ENCODE measurements around the gene PRRT1B. TPM values are rescaled to one million over a fixed set of nuclear protein-coding genes. Genes with fewer than 3 reads are reported as not detected.

PRRT1B gene
- total and polyA plus RNA-seq, 2 donors (not counting 1 experiment from before 2014, with no cell fraction given): not detected

- peaks cover 8% of the 10 kb centered on the region for H3K79me2 ChIP-seq (ENCODE audit: control insufficient read depth, insufficient read depth, low read length)
- H3K27ac ChIP-seq (ENCODE audit: low read length in 2 of 2): peak overlapping the region in 1 of 2 donors; percentile 64
- ChIA-PET POLR2A (interaction anchor here (0.6 kb wide), 1 partner anchor 157 kb away, joined by 4 read pairs; no protein-coding TSS in a partner anchor), CTCF (no interaction called here)
- H3K9me3 ChIP-seq (ENCODE audit: control extremely low read depth in 1 of 3, control insufficient read depth in 2 of 3, insufficient read depth in 1 of 3, low read length in 2 of 3): no peaks in the 10 kb centered on the region
- H3K4me1 Mint-ChIP-seq: peaks cover 15% of the 10 kb centered on the region
- H3K27me3 Mint-ChIP-seq: no peaks in the 10 kb centered on the region
- H3K9me3 Mint-ChIP-seq (ENCODE audit: insufficient read depth): no peaks in the 10 kb centered on the region
- peak overlapping the region; percentile 67 for H3K27ac Mint-ChIP-seq
- H3K36me3 ChIP-seq (replicated peaks in 1 of 2; ENCODE audit: control extremely low read depth in 1 of 2, control insufficient read depth in 1 of 2, extremely low read depth in 1 of 2, insufficient read depth in 2 of 2, low read length in 1 of 2): peaks cover 0 to 37% of the 10 kb centered on the region in 2 experiments
- peak overlapping the region; percentile 79 for H3K4me3 Mint-ChIP-seq
- H3K9ac ChIP-seq (ENCODE audit: low read length): peak overlapping the region; percentile 87
- DNase-seq: no peak
- no peak for TF ChIP-seq EZH2 (IDR thresholded peaks at IDR 0.05; ENCODE audit: borderline replicate concordance, insufficient read depth, low read depth, low read length, poor library complexity, severe bottlenecking)
- no peak for TF ChIP-seq CTCF (IDR thresholded peaks at IDR 0.05)
- intact Hi-C loops (cut with micrococcal nuclease): loop anchor here (5.0 kb wide), 1 partner anchor 37 kb away; no protein-coding TSS in a partner anchor
- H2AFZ ChIP-seq (ENCODE audit: insufficient read depth, low read depth, low read length, poor library complexity, severe bottlenecking): peak overlapping the region; percentile 97
- peaks cover 19 to 24% of the 10 kb centered on the region in 2 donors for H3K4me1 ChIP-seq (ENCODE audit: control insufficient read depth in 2 of 2, insufficient read depth in 2 of 2, low read length in 2 of 2)
- H3K27me3 ChIP-seq (replicated peaks in 1 of 4; ENCODE audit: control extremely low read depth in 1 of 4, control insufficient read depth in 3 of 4, insufficient read depth in 4 of 4, low read length in 3 of 4): no peaks in the 10 kb centered on the region
- H4K20me1 ChIP-seq (ENCODE audit: control insufficient read depth, insufficient read depth, low read length, poor library complexity, severe bottlenecking): no peaks in the 10 kb centered on the region
- 78% methylated on average over 24 of the region's 24 CpGs for WGBS (ENCODE audit: insufficient coverage)
- H3K4me2 ChIP-seq (replicated peaks; ENCODE audit: low read depth, low read length, poor library complexity, severe bottlenecking): peak overlapping the region; percentile 94
- peak overlapping the region in 4 of 5 experiments; percentile 55 to 88 (median 74) for H3K4me3 ChIP-seq (ENCODE audit: control extremely low read depth in 1 of 5, extremely low read depth in 1 of 5, insufficient read depth in 1 of 5, low read depth in 2 of 5, low read length in 4 of 5)
- no peak for ATAC-seq (ENCODE audit: low read depth)
These were observed 15.5 kb upstream of the PRRT1B start for GRCh38 chr9:131529597-131530545.
